Bronchus fibroblast of lung (primary cell): ENCODE data around the gene DDX3X. TPM values are rescaled to one million over a fixed set of nuclear protein-coding genes. Genes with fewer than 3 reads are reported as not detected.

Experiments used
- total RNA-seq: library from RNA; depleted of rRNA; stranded (reverse); fragments of >200 nt; gene quantifications from 2 replicates; pipeline ENCODE4 v1.2.3, GENCODE V29; 2015

Gene DDX3X
- total RNA-seq: 72.8 and 77.5 TPM in 2 replicates

GRCh38 chrX:41333744-41334362 is at the start of gene DDX3X:
Gene DDX3X, plus strand, starts transcription at chrX:41334162. Its CDS starts 91 bp downstream, at chrX:41334253.

Other genes starting within 250 kb of the DDX3X start
- gene USP9X, start 248.7 kb upstream of the DDX3X start, total RNA-seq: 26.6 and 27.9 TPM in 2 replicates
- not detected in 2 replicates for gene NYX, start 113.2 kb downstream of the DDX3X start, total RNA-seq